ENCODE results near the gene C10orf90.

- TF ChIP-seq CTCF (IDR thresholded peaks at IDR 0.05), result no peak
- TF ChIP-seq POLR2A (IDR thresholded peaks at IDR 0.05; ENCODE audit: low read depth), result no peak
- no peak for TF ChIP-seq POLR2AphosphoS5 (IDR thresholded peaks at IDR 0.05)
Measured at GRCh38 chr10:126509182-126509581, 161.3 kb downstream of the C10orf90 start.
